Sigmoid colon (tissue), 3 donors: ENCODE results near the gene CLPSL2.

Experiments used
- CTCF ChIP-seq, 4 experiments: fragments of 450-650 bp in 3 of 4; fragments of 200-600 bp in 1 of 4; IDR thresholded peaks; one replicate each; pipeline ENCODE4 v1.5.1; 2016 to 2019; ENCODE audit warnings: antibody characterized with exemption in 4 of 4, mild to moderate bottlenecking in 3 of 4, moderate library complexity in 2 of 4
- POLR2A ChIP-seq, 2 donors: fragments of 450-650 bp; IDR thresholded peaks; one replicate each; pipeline ENCODE4 v1.6.1; 2016; ENCODE audit warnings: antibody characterized with exemption in 2 of 2, mild to moderate bottlenecking in 2 of 2, moderate library complexity in 2 of 2

GRCh38 chr6:35774116-35774794 lies 2.1 kb upstream of the CLPSL2 start:
- no peak for TF ChIP-seq POLR2A (IDR thresholded peaks at IDR 0.05)
- TF ChIP-seq CTCF (IDR thresholded peaks at IDR 0.05), result no peak
